KMS-11 (cell line): ENCODE data around the gene CHST11.

ENCODE experiments used
- H2AFZ ChIP-seq: fragments of 200-600 bp; sonication (generic); 2 replicates; pipeline ENCODE4 v1.6.1; 2016; ENCODE audit warnings: antibody characterized with exemption, mixed run types, low read depth
- H3K27ac ChIP-seq: fragments of 200-600 bp; sonication (generic); 2 replicates; pipeline ENCODE4 v1.6.1; 2016; ENCODE audit warnings: mild to moderate bottlenecking, mixed run types
- H3K27me3 ChIP-seq: fragments of 200-600 bp; sonication (generic); 2 replicates; pipeline ENCODE4 v1.6.1; 2017; ENCODE audit warnings: mild to moderate bottlenecking, low read depth, mixed run types, moderate library complexity; ENCODE audit not compliant: insufficient read depth
- H3K36me3 ChIP-seq: fragments of 200-600 bp; sonication (generic); 2 replicates; pipeline ENCODE4 v1.6.1; 2017; ENCODE audit warnings: mild to moderate bottlenecking, mixed run types; ENCODE audit not compliant: insufficient read depth
- H3K4me1 ChIP-seq: fragments of 200-600 bp; sonication (generic); 2 replicates; pipeline ENCODE4 v1.6.1; 2016; ENCODE audit warnings: mild to moderate bottlenecking, low read depth, mixed run types; ENCODE audit not compliant: poor library complexity, severe bottlenecking
- H3K4me2 ChIP-seq: fragments of 200-600 bp; sonication (generic); 2 replicates; pipeline ENCODE4 v1.7.0; 2016; ENCODE audit warnings: mild to moderate bottlenecking, mixed run types
- H3K4me3 ChIP-seq: fragments of 200-600 bp; sonication (generic); IDR thresholded peaks from 2 replicates; pipeline ENCODE4 v1.6.1; 2017; ENCODE audit warnings: low read depth, low read length, mixed read lengths; ENCODE audit not compliant: insufficient read depth
- H3K79me2 ChIP-seq: fragments of 200-600 bp; sonication (generic); 2 replicates; pipeline ENCODE4 v1.6.1; 2016; ENCODE audit warnings: low read depth, mixed run types; ENCODE audit not compliant: insufficient read depth
- H3K9ac ChIP-seq: fragments of 200-600 bp; sonication (generic); 2 replicates; pipeline ENCODE4 v1.6.1; 2016; ENCODE audit warnings: mild to moderate bottlenecking, mixed run types
- H4K20me1 ChIP-seq: fragments of 200-600 bp; sonication (generic); 2 replicates; pipeline ENCODE4 v1.6.1; 2016; ENCODE audit warnings: mild to moderate bottlenecking, mixed run types; ENCODE audit not compliant: insufficient read depth
- TF ChIP-seq, protein P1 (sequence below): fragments of 200-600 bp; sonication (generic); conservative IDR thresholded peaks from 2 replicates; pipeline ENCODE4 v1.6.1; 2017; ENCODE audit warnings: low read depth, mild to moderate bottlenecking, antibody characterized with exemption, low read length, moderate library complexity, mixed read lengths

CHST11 gene

DNA sequence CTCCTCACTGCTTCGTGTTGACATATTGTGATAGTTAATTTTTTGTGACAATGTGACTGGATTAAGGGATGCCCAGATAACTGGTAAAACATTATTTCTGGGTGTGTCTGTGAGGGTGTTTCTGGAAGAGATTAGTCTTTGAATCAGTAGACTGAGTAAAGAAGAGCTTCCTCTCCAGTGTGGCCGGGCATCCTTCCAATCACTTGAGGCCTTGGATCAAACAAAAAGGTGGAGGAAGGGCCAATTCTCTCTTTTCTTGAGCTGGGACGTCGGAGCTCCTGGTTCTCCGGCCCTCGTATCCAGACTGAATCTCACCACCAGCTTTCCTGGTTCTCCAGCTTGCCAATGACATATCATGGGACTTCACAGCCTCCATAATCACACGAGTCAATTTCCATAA is 240.4 kb downstream of the CHST11 start:
- TF ChIP-seq, protein P1, sequence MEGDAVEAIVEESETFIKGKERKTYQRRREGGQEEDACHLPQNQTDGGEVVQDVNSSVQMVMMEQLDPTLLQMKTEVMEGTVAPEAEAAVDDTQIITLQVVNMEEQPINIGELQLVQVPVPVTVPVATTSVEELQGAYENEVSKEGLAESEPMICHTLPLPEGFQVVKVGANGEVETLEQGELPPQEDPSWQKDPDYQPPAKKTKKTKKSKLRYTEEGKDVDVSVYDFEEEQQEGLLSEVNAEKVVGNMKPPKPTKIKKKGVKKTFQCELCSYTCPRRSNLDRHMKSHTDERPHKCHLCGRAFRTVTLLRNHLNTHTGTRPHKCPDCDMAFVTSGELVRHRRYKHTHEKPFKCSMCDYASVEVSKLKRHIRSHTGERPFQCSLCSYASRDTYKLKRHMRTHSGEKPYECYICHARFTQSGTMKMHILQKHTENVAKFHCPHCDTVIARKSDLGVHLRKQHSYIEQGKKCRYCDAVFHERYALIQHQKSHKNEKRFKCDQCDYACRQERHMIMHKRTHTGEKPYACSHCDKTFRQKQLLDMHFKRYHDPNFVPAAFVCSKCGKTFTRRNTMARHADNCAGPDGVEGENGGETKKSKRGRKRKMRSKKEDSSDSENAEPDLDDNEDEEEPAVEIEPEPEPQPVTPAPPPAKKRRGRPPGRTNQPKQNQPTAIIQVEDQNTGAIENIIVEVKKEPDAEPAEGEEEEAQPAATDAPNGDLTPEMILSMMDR = no peak
- Histone ChIP-seq H3K36me3 (no peaks in the 10 kb centered on the region), H3K9ac (no peak overlapping the region), H3K4me1 (no peaks in the 10 kb centered on the region), H3K4me2 (no peak overlapping the region), H3K27me3 (no peaks in the 10 kb centered on the region), H3K79me2 (no peaks in the 10 kb centered on the region), H3K4me3 (no peak overlapping the region), H4K20me1 (no peaks in the 10 kb centered on the region), H2AFZ (no peak overlapping the region), H3K27ac (no peak overlapping the region)

DNA sequence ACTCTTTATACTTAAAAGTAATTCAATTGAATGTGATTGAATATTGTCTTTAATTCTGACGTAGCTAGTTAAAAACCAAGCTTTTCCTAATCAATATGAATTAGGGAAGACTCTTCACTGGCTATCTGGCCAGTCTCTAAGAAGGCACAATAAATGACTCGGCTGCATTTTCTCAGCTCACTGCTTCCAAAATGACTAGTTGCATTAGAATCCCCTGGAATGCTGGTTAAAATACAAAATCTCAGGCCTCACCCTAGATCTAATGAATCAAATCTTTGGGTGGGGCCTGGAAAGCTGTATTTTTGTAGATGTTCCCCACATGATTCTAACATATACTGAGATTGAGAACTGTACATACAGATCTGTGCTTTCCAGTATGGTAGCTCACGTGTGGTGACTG is 242.1 kb downstream of the CHST11 start:
- Histone ChIP-seq H3K4me2 (no peak overlapping the region), H3K79me2 (no peaks in the 10 kb centered on the region), H2AFZ (no peak overlapping the region), H4K20me1 (no peaks in the 10 kb centered on the region), H3K4me1 (no peaks in the 10 kb centered on the region), H3K27ac (no peak overlapping the region), H3K36me3 (no peaks in the 10 kb centered on the region), H3K4me3 (no peak overlapping the region), H3K27me3 (no peaks in the 10 kb centered on the region), H3K9ac (no peak overlapping the region)
- TF ChIP-seq, protein P1 = no peak

DNA sequence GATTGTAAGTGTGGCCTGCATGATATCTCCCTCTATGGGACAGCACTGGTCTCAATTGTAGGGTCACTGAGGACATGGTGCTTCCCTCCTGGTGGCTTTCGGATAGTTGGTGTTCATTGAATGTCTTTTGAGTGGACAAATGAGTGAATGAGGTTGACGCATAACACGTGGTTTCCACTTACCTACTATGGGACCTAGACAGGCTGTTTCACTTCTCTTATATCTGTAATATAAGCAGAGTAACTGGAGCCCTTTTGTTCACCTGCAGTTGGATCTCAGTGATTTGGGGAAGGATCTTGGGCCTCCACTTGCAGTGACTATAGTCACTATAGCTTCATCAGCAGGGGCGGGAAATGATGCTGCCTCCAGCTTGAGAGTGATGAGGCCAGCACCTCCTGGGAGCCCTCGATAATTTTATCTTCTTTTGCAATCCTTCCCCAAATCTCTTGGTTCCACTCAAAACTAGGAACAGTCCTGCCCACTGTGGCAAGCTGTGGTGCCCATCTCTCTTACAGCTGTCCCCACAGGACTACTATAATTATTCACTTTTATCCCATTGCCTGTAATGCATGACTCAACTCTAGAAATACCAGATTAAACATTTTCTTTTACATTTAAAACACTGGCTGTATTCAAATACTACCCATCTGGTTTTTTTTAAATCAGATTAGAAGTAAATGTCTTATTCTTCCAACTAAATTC is 242.9 kb downstream of the CHST11 start:
- H3K36me3 ChIP-seq = no peaks in the 10 kb centered on the region
- no peaks in the 10 kb centered on the region for H3K27me3 ChIP-seq
- no peak overlapping the region for H3K27ac ChIP-seq
- TF ChIP-seq, protein P1 = no peak
- no peak overlapping the region for H2AFZ ChIP-seq
- no peak overlapping the region for H3K4me3 ChIP-seq
- no peaks in the 10 kb centered on the region for H3K4me1 ChIP-seq
- H3K9ac ChIP-seq = no peak overlapping the region
- no peak overlapping the region for H3K4me2 ChIP-seq
- H3K79me2 ChIP-seq = no peaks in the 10 kb centered on the region
- no peaks in the 10 kb centered on the region for H4K20me1 ChIP-seq

DNA sequence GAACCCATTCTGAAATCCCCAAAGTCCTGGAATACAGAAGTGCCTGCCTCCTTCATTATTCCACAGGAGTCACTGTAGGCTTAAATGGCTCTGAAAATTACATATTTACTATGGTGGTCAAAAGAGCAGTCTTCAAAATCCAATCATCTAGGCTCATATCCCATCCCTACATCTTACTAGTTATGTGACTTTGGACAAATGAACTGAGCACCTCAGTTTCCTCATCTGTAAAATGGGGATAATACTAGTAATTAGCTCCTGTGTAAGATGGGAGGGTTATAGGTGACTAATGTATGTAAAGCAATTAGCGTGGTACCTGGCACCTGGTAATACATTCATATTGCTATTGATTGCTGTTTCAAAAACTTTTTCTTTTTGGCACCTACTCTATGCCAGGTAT is 243.6 kb downstream of the CHST11 start:
- Histone ChIP-seq H3K9ac (no peak overlapping the region), H3K4me2 (no peak overlapping the region), H3K79me2 (no peaks in the 10 kb centered on the region), H4K20me1 (no peaks in the 10 kb centered on the region), H3K27ac (no peak overlapping the region), H3K36me3 (no peaks in the 10 kb centered on the region), H2AFZ (no peak overlapping the region), H3K4me3 (no peak overlapping the region), H3K27me3 (no peaks in the 10 kb centered on the region), H3K4me1 (no peaks in the 10 kb centered on the region)
- TF ChIP-seq, protein P1 = no peak
